RWPE1 (cell line): ENCODE measurements around the gene PTPN4.
A peak's percentile ranks its signal among the peaks of the same experiment; 100 is the strongest.

Source experiments
- CTCF ChIA-PET: fragments of 350-600 bp; sonication (Branson Sonifier 250); formaldehyde crosslinking; extraction: SDS; loops from one replicate; lab custom pipeline; 2021; lab: Yijun Ruan, JAX
- POLR2A ChIA-PET: fragments of 400-600 bp; formaldehyde crosslinking; extraction: SDS; loops from one replicate; lab custom pipeline; 2020; ENCODE audit warnings: antibody characterized with exemption; ENCODE audit not compliant: low non-redundant PET; lab: Yijun Ruan, JAX
- DNase-seq: peaks from one replicate; pipeline ENCODE4 v3.0.0; 2012; ENCODE audit warnings: low spot score
- H3K27ac ChIP-seq: fragments of 450-650 bp; 2 replicates; pipeline ENCODE4 v1.5.1; 2017
- TF ChIP-seq, protein P1 (sequence below): fragments of 450-650 bp; conservative IDR thresholded peaks from 2 replicates; pipeline ENCODE4 v1.5.1; 2017; ENCODE audit warnings: low read depth, mild to moderate bottlenecking

The PTPN4 gene, protein sequence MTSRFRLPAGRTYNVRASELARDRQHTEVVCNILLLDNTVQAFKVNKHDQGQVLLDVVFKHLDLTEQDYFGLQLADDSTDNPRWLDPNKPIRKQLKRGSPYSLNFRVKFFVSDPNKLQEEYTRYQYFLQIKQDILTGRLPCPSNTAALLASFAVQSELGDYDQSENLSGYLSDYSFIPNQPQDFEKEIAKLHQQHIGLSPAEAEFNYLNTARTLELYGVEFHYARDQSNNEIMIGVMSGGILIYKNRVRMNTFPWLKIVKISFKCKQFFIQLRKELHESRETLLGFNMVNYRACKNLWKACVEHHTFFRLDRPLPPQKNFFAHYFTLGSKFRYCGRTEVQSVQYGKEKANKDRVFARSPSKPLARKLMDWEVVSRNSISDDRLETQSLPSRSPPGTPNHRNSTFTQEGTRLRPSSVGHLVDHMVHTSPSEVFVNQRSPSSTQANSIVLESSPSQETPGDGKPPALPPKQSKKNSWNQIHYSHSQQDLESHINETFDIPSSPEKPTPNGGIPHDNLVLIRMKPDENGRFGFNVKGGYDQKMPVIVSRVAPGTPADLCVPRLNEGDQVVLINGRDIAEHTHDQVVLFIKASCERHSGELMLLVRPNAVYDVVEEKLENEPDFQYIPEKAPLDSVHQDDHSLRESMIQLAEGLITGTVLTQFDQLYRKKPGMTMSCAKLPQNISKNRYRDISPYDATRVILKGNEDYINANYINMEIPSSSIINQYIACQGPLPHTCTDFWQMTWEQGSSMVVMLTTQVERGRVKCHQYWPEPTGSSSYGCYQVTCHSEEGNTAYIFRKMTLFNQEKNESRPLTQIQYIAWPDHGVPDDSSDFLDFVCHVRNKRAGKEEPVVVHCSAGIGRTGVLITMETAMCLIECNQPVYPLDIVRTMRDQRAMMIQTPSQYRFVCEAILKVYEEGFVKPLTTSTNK

DNA sequence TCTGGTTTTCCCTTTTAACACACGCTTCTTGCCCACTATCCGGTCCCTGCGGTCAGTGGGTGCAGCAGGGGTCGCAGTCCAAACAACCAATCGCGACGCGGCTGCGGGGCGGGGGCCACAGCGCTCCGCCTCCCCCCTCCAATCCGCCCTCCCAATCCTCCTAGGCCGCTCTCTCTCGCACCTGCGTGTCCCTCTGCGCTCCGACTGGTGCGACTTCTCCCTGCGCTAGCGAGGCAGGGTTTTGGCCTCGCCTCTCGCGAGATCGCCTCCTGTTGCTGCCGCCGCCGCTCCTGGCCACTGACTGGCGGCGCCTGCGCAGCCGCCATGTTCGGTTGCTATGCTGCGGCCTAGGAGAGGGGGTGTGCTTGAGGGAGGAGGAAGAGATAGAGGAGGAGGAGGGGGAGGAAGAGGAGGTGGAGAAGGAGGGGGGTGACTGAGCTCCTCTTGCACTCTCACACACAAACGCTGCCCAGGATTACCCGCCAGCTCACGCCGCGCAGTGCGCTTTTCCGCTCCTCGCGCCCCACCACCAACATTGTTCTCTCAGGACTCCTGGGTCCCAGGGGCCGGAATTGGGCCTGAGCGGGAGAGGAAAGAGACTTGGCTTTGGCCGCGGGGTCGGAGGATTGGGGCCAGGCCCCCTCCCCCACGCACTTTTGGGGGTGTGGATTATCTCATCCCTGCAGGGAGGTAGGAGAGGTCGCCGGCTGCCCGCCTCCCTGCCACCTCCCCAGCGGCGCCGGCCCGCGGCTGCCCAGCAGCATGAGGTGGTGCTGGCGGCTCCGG is at the start of gene PTPN4:
PTPN4 (plus strand) TSS at position 472 of the 786 bp plus-strand sequence. CDS start 49,932 bp downstream, outside the sequence.
- H3K27ac ChIP-seq: peak within 1 kb of the TSS; percentile 96
- TF ChIP-seq, protein P1, sequence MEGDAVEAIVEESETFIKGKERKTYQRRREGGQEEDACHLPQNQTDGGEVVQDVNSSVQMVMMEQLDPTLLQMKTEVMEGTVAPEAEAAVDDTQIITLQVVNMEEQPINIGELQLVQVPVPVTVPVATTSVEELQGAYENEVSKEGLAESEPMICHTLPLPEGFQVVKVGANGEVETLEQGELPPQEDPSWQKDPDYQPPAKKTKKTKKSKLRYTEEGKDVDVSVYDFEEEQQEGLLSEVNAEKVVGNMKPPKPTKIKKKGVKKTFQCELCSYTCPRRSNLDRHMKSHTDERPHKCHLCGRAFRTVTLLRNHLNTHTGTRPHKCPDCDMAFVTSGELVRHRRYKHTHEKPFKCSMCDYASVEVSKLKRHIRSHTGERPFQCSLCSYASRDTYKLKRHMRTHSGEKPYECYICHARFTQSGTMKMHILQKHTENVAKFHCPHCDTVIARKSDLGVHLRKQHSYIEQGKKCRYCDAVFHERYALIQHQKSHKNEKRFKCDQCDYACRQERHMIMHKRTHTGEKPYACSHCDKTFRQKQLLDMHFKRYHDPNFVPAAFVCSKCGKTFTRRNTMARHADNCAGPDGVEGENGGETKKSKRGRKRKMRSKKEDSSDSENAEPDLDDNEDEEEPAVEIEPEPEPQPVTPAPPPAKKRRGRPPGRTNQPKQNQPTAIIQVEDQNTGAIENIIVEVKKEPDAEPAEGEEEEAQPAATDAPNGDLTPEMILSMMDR: no peak
- DNase-seq: peak; percentile 93
- ChIA-PET POLR2A (no interaction called here), CTCF (no interaction called here)

DNA sequence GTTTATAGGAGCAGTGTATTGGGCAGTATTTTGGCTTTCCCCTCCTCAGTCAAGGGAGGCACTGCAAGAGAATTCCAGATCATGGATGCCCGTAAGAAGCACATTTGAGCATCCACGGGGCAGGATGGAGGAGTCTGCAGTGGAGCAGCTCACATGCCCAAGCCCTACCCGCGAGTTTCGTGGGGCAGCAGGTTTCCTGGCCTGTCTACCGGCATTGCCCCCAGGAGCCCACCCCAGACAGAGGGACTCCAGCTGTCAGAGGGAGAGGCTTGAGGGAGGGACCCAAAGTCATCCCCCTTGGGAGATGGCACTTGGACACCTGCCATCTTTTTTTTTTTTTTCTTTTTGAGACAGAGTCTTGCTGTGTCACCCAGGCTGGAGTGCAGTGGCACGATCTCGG is 49.4 kb upstream of the PTPN4 start:
- H3K27ac ChIP-seq: no peak overlapping the region
- TF ChIP-seq, protein P1: no peak
- DNase-seq: no peak
- ChIA-PET POLR2A (no interaction called here), CTCF (interaction anchor here (0.7 kb wide), 1 partner anchor 29 kb away, joined by 4 read pairs; no protein-coding TSS in a partner anchor)

DNA sequence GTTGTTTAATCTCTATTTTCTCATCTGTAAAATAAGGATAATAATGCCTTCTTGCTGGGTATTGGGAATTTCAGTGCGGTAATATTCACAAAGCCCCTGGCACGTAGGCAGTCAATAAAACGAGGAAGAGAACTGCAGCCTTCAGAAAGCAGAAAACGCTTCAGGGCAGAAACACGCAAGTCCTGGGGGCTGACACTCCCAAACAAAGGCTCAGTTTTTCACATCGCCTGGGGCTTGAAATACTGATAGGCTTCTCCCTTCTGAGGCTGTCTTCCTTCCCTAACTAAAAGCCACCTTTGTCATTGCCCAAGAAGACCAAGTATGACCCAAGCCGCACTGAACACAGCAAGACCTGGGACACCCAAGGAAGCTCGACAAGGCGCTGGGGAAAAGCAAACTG is 48.4 kb upstream of the PTPN4 start:
- CTCF ChIA-PET: interaction anchor here (0.9 kb wide), 1 partner anchor 8 kb away, joined by 3 read pairs; no protein-coding TSS in a partner anchor

DNA sequence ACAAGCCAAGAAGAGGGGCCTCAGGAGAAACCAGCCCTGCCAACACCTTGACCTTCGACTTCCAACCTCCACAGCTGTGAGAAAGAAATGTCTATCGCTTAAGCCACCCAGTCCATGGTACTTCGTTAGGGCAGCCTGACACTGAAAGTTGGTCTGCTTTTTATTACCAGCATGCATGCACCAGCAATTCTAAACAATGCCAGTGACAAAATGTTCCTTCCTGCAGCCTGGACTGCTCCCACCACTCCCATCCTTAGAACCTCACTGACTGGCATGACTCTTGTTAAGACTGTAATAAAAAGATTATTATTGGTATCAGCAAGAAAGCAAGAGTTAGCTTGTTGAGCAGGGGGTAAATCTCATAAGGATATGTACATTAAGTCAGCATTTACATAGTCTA is 47.2 kb upstream of the PTPN4 start:
- POLR2A ChIA-PET: no interaction called here
- TF ChIP-seq, protein P1: no peak
- no peak overlapping the region for H3K27ac ChIP-seq
- DNase-seq: no peak
- CTCF ChIA-PET: interaction anchor here (0.7 kb wide), 1 partner anchor 15 kb away, joined by 4 read pairs; no protein-coding TSS in a partner anchor

More for the DNA sequence above, 48.4 kb upstream of the PTPN4 start:
- TF ChIP-seq, protein P1: no peak
- POLR2A ChIA-PET: no interaction called here
- H3K27ac ChIP-seq: no peak overlapping the region
- DNase-seq: no peak

DNA sequence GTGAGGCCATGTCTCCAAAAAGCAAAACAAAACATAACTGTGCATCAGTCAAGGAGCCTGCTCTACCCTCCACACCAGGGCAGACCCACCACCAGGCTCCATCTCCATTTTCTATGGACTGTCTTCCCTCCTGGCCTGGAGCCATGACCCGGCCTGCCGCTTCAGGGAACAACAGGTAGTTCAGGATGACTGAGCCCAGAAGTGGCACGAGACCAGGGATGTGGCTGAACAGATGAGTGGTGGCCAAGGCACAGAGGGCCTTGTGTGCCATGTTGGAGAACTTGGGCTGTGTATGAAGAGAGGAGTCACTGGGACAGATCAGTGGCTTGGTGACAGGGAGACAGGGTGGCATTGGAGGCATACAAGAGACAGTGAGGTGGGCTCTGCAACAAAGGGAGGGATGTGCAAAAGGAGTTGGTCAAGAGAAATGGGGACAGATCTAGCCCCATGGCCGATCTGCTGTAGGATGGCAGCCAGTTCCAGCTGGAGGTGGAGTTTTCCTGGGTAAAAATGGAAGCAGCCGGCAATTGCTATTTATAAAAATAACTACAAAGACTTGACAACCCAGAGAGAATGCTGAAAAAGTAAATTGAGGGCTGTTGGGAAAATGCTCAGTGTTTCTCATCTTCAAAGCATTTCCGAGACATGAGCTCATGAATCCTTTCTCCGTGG is 45.8 kb upstream of the PTPN4 start:
- TF ChIP-seq, protein P1: no peak
- DNase-seq: no peak
- CTCF ChIA-PET: interaction anchor here (0.6 kb wide), 1 partner anchor 621 kb away, joined by 3 read pairs; no protein-coding TSS in a partner anchor
- no peak overlapping the region for H3K27ac ChIP-seq
- POLR2A ChIA-PET: no interaction called here
